Cardiac atrium fibroblast (primary cell): ENCODE data around the gene STARD13. TPM values are rescaled to one million over a fixed set of nuclear protein-coding genes. Genes with fewer than 3 reads are reported as not detected.

ENCODE experiments used
- total RNA-seq: library from RNA; depleted of rRNA; stranded (reverse); fragments of >200 nt; gene quantifications from 2 replicates; pipeline ENCODE4 v1.2.3, GENCODE V29; 2015

STARD13 gene
- 11.4 and 14.7 TPM in 2 replicates for total RNA-seq

GRCh38 chr13:33285420-33286124 lies at the start of gene STARD13:
Gene STARD13, minus strand, starts transcription at chr13:33285755. Its CDS starts 117 bp downstream, at chr13:33285638.

